Astrocyte of the spinal cord (primary cell): Measurements from ENCODE around the gene MORN1.

ENCODE experiments used
- DNase-seq: peaks from one replicate; pipeline ENCODE4 v3.0.0; 2011; ENCODE audit warnings: low read depth, low spot score
- H3K4me3 ChIP-seq: 2 replicates; pipeline ENCODE4 v1.5.1; 2011; ENCODE audit warnings: low read depth, mild to moderate bottlenecking, low read length, moderate library complexity
- CTCF ChIP-seq: IDR thresholded peaks from 2 replicates; pipeline ENCODE4 v1.5.1; 2012; ENCODE audit warnings: low read depth, mild to moderate bottlenecking, low read length, inconsistent platforms
- in situ Hi-C: cut with HindIII; loops from 2 replicates; pipeline ENCODE4 v1.10.0; 2017; ENCODE audit warnings: low sequenced_read_pairs

Gene MORN1

GRCh38 chr1:2435746-2436355 lies 44.5 kb upstream of the MORN1 start:
- DNase-seq, result no peak
- H3K4me3 ChIP-seq, result no peak overlapping the region
- in situ Hi-C loops, result no loop called here

GRCh38 chr1:2435091-2435490 lies 43.7 kb upstream of the MORN1 start:
- in situ Hi-C loops, result no loop called here
- H3K4me3 ChIP-seq, result no peak overlapping the region
- no peak for DNase-seq
- no peak for TF ChIP-seq CTCF

More at GRCh38 chr1:2435746-2436355, 44.5 kb upstream of the MORN1 start:
- no peak for TF ChIP-seq CTCF

- H3K4me3 ChIP-seq, result no peak overlapping the region
- no peak for DNase-seq
- no peak for TF ChIP-seq CTCF
- in situ Hi-C loops, result no loop called here
These were observed 42.7 kb upstream of the MORN1 start for GRCh38 chr1:2433936-2434655.

- no peak for TF ChIP-seq CTCF
- no peak for DNase-seq
- in situ Hi-C loops, result no loop called here
- no peak overlapping the region for H3K4me3 ChIP-seq
These were observed 41.8 kb upstream of the MORN1 start for GRCh38 chr1:2433196-2433595.

GRCh38 chr1:2432441-2432844 lies 41.1 kb upstream of the MORN1 start:
- TF ChIP-seq CTCF, result no peak
- in situ Hi-C loops, result no loop called here
- no peak overlapping the region for H3K4me3 ChIP-seq
- no peak for DNase-seq

GRCh38 chr1:2431518-2431917 lies 40.2 kb upstream of the MORN1 start:
- DNase-seq, result no peak
- no peak overlapping the region for H3K4me3 ChIP-seq
- TF ChIP-seq CTCF, result no peak
- in situ Hi-C loops, result no loop called here
